Fibroblast of mammary gland (primary cell): ENCODE measurements around the gene VTI1A.
"Not testable (repeated sequence)": the region's sequence is repeated elsewhere in the genome, so short reads cannot be mapped to it uniquely, and the experiment has no call there.

Experiments
- DNase-seq: peaks from one replicate; pipeline ENCODE4 v3.0.0-alpha.2; 2010; ENCODE audit warnings: low read depth
- H3K4me3 ChIP-seq: 2 replicates; pipeline ENCODE4 v1.5.1; 2011; ENCODE audit warnings: low read depth, mild to moderate bottlenecking, low read length, moderate library complexity; ENCODE audit not compliant: control insufficient read depth
- TF ChIP-seq, protein P1 (sequence below): conservative IDR thresholded peaks from 2 replicates; pipeline ENCODE4 v1.5.1; 2011; ENCODE audit warnings: low read depth, low read length, inconsistent platforms; ENCODE audit not compliant: control insufficient read depth, insufficient read depth

VTI1A gene

DNA sequence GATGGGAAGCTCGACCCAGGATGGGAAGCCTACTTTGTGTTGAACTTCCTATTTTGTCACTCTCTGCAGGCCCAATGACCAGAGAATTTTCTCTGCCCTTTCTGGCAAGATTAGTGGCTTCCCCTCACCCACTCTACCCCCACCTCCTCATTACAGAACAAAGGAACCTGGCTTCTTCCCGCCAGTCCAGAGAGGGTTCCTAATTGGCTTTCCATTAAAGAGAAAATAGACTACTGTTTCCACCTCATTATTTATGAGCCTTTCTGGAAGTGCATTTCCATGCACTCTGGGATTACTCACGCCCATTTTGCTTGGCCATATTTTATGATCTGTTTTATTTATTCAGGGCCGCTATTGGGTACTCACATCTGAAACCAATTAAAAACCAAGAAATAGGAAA lies 408.1 kb downstream of the VTI1A start:
- no peak for DNase-seq
- H3K4me3 ChIP-seq: no peak overlapping the region
- TF ChIP-seq, protein P1, sequence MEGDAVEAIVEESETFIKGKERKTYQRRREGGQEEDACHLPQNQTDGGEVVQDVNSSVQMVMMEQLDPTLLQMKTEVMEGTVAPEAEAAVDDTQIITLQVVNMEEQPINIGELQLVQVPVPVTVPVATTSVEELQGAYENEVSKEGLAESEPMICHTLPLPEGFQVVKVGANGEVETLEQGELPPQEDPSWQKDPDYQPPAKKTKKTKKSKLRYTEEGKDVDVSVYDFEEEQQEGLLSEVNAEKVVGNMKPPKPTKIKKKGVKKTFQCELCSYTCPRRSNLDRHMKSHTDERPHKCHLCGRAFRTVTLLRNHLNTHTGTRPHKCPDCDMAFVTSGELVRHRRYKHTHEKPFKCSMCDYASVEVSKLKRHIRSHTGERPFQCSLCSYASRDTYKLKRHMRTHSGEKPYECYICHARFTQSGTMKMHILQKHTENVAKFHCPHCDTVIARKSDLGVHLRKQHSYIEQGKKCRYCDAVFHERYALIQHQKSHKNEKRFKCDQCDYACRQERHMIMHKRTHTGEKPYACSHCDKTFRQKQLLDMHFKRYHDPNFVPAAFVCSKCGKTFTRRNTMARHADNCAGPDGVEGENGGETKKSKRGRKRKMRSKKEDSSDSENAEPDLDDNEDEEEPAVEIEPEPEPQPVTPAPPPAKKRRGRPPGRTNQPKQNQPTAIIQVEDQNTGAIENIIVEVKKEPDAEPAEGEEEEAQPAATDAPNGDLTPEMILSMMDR: no peak

DNA sequence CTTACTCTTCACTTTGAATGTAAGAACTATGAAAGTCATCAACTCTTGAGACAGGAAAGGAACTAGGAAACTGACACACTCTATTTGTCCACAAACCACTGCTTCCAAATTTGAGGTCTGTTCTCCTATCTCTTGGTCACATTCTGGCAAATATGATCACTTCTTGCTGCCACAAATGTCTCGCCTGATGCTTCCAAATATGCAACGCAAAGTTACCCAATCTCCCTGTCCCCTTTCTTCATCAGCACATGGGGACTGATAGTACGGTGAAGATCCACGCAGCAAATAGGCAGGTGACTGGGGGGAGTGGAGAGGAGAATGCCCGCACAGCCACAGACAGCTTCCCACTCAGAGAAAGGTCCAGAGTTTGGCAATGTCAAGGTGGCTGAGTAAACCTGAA lies 410.5 kb downstream of the VTI1A start:
- TF ChIP-seq, protein P1: no peak
- H3K4me3 ChIP-seq: no peak overlapping the region
- DNase-seq: no peak

DNA sequence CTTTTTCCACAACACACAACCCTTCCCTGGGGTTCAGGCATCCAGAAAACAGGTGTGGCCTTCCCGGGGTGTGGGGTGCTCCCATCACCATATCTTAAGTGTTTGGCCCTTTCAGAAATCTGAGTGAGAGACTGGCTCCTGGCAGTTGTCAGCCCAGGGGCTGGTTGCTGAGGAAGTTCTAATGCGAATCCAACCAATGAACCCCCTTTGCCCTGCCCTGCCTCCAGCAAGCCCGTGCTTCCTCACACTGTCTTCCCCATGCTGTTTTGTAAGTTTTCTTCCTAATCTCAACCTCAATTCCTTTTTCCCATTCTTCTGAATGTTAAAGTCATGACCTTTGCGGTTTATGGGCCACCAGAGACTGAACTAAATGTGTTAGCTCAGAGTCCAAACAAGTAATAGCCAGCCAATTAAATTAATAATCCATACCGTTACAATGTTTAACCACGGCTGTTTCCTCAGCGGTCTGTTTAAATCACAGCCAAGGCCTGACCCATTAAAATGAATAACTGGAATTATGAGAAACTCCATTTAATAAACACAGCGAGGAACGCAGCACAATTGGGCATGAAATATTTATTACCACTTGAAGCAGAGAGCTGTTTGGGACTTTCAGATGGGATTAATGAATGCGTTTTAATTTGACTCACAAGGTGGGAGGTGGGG lies 412.1 kb downstream of the VTI1A start:
- no peak overlapping the region for H3K4me3 ChIP-seq
- DNase-seq: peak; percentile 33
- TF ChIP-seq, protein P1: no peak

DNA sequence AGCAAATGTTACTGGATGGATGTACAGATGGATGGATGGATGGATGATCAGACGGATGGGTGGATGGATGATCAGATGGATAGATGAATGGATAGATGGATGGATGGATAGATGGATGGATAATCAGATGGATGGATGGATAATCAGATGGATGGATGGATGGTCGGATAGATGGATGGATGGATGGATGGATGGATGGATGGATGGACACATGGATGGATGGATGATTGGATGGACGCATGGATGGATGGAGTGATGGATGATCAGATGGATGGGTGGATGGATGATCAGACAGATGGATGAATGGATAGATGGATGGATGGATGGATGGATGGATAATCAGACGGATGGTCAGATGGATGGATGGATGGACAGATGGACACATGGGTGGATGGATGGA lies 412.8 kb downstream of the VTI1A start:
- H3K4me3 ChIP-seq: no peak overlapping the region
- no peak for DNase-seq
- TF ChIP-seq, protein P1: no peak

DNA sequence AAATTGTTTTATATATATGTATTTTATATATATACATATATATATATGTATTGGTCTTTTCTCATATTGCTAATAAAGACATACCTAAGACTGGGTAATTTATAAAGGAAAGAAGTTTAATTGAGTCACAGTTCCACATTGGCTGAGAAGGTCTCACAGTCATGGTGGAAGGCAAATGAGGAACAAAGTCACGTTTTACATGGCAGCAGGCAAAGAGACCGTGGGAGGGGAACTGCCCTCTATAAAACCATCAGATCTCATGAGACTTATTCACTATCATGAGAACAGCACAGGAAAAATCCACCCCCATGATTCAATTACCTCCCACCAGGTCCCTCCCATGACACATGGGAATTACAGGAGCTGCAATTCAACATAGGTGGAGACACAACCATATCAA lies 416.4 kb downstream of the VTI1A start:
- DNase-seq, H3K4me3 ChIP-seq: not testable (repeated sequence)
